SK-N-MC (cell line): Measurements from ENCODE around the gene PTPRN2.

ENCODE experiments used
- DNase-seq: peaks from one replicate; pipeline ENCODE4 v3.0.0-alpha.2; 2011; ENCODE audit warnings: low read depth, low spot score
- H3K27ac ChIP-seq: fragments of 200-600 bp; sonication (generic); 2 replicates; pipeline ENCODE4 v1.5.1; 2016; ENCODE audit warnings: mixed run types
- H3K36me3 ChIP-seq: fragments of 200-600 bp; sonication (generic); 2 replicates; pipeline ENCODE4 v1.6.1; 2017; ENCODE audit warnings: antibody characterized with exemption, low read length, mixed read lengths; ENCODE audit not compliant: insufficient read depth
- H3K4me3 ChIP-seq: fragments of 200-600 bp; sonication (generic); 2 replicates; pipeline ENCODE4 v1.5.1; 2016
- H3K9ac ChIP-seq: fragments of 200-600 bp; sonication (generic); 2 replicates; pipeline ENCODE4 v1.8.0; 2017; ENCODE audit warnings: mixed run types, mixed read lengths; ENCODE audit not compliant: insufficient read length
- H3K9me3 ChIP-seq: fragments of 200-600 bp; sonication (generic); 2 replicates; pipeline ENCODE4 v1.6.1; 2017; ENCODE audit warnings: low read depth, mild to moderate bottlenecking, antibody characterized with exemption, low read length, moderate library complexity, mixed read lengths
- EZH2 ChIP-seq: fragments of 200-600 bp; sonication (generic); IDR thresholded peaks from one replicate; pipeline ENCODE4 v1.6.1; 2017; ENCODE audit warnings: antibody characterized with exemption
- FOXP2 ChIP-seq: optimal IDR thresholded peaks from 2 replicates; pipeline ENCODE3; 2011; ENCODE audit warnings: mild to moderate bottlenecking, moderate library complexity; ENCODE audit not compliant: insufficient read depth; ENCODE audit errors: extremely low read length, control extremely low read depth
- POLR2AphosphoS5 ChIP-seq: IDR thresholded peaks from 2 replicates; pipeline ENCODE4 v1.6.1; 2012; ENCODE audit warnings: mild to moderate bottlenecking, low read depth, low read length, borderline replicate concordance

Gene PTPRN2

GRCh38 chr7:158252081-158252836 is 335.4 kb downstream of the PTPRN2 start:
- Histone ChIP-seq H3K4me3 (no peak overlapping the region), H3K9me3 (no peaks in the 10 kb centered on the region), H3K36me3 (no peaks in the 10 kb centered on the region), H3K9ac (no peak overlapping the region), H3K27ac (no peak overlapping the region)
- no peak for DNase-seq
- TF ChIP-seq FOXP2, result no peak
- TF ChIP-seq EZH2, result no peak
- TF ChIP-seq POLR2AphosphoS5, result no peak

- H3K9ac ChIP-seq, result no peak overlapping the region
- TF ChIP-seq POLR2AphosphoS5, result no peak
- TF ChIP-seq EZH2, result no peak
- TF ChIP-seq FOXP2, result no peak
- no peaks in the 10 kb centered on the region for H3K9me3 ChIP-seq
- no peak overlapping the region for H3K27ac ChIP-seq
- no peak overlapping the region for H3K4me3 ChIP-seq
- no peaks in the 10 kb centered on the region for H3K36me3 ChIP-seq
- DNase-seq, result no peak
These were observed 336.3 kb downstream of the PTPRN2 start for GRCh38 chr7:158251061-158251965.

DNA sequence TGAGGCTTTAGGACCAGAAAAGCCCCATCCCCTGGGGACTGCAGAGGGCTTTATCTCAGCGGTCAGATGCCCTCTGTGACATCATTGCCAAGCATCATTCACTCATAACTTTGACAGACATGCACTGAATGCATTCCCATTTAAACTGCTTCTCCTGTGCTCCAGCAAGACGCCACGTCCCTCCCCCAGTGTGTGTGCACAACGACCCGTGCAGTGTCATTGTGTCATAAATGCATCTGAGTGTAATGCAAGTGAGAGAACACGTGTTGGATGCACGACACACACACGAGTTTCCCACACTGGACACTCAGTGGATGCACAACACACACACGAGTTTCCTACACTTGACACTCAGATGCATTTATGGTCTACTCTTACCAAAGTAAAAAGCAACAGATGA is 337.9 kb downstream of the PTPRN2 start:
- Histone ChIP-seq H3K4me3 (no peak overlapping the region), H3K9me3 (no peaks in the 10 kb centered on the region), H3K9ac (no peak overlapping the region), H3K27ac (no peak overlapping the region), H3K36me3 (no peaks in the 10 kb centered on the region)
- no peak for DNase-seq
- TF ChIP-seq POLR2AphosphoS5 (no peak), EZH2 (no peak), FOXP2 (no peak)

DNA sequence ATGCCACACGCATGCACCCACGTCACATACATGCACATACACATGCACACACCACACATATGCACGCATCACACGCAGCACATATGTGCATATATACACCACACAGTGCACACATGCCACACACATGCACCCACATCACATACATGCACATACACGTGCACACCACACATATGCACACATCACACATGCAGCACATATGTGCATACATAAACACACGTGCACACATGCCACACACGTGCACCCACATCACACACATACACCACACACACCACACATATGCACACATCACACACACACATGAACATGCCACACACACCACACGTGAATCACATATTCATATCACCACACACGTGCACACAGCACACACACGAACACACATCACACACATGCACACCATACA is 338.8 kb downstream of the PTPRN2 start:
- no peaks in the 10 kb centered on the region for H3K9me3 ChIP-seq
- no peak for DNase-seq
- H3K4me3 ChIP-seq, result no peak overlapping the region
- no peaks in the 10 kb centered on the region for H3K36me3 ChIP-seq
- no peak overlapping the region for H3K9ac ChIP-seq
- TF ChIP-seq FOXP2, result no peak
- no peak for TF ChIP-seq POLR2AphosphoS5
- TF ChIP-seq EZH2, result no peak
- no peak overlapping the region for H3K27ac ChIP-seq

DNA sequence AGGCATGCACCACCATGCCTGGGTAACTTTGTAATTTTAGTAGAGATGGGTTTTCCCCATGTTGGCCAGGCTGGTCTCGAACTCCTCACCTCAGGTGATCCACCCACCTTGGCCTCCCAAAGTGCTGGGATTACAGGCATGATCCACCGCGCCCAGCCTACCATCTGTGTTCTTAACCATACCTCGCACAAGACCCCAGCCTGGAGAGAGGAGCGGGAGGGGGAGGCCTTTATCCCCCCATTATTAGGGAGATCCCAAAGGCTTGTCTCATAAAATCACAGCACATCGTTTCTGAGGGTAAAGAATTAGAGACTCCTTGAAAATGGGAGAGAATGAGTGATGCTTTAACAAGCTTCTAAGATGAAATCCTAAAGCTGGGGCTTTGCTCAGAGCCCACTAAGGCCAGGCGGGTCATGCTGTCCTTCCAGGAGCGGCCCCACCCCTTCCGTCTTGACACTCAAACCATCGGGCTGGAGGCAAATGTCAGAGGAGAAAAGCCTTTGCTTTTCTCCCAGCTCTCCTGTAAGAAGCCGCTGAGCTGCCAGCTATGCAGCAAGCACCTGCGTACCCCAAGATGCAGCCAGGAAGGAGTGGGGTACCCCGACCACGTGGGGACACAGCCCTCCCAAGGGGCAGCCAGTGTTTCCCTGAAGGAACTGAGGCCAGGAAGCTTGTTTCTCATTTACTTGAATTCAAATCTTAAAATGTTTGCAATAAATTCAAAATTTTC is 339.7 kb downstream of the PTPRN2 start:
- Histone ChIP-seq H3K4me3 (no peak overlapping the region), H3K36me3 (no peaks in the 10 kb centered on the region), H3K27ac (no peak overlapping the region), H3K9ac (no peak overlapping the region), H3K9me3 (no peaks in the 10 kb centered on the region)
- TF ChIP-seq EZH2, result no peak
- no peak for TF ChIP-seq FOXP2
- TF ChIP-seq POLR2AphosphoS5, result no peak
- no peak for DNase-seq

DNA sequence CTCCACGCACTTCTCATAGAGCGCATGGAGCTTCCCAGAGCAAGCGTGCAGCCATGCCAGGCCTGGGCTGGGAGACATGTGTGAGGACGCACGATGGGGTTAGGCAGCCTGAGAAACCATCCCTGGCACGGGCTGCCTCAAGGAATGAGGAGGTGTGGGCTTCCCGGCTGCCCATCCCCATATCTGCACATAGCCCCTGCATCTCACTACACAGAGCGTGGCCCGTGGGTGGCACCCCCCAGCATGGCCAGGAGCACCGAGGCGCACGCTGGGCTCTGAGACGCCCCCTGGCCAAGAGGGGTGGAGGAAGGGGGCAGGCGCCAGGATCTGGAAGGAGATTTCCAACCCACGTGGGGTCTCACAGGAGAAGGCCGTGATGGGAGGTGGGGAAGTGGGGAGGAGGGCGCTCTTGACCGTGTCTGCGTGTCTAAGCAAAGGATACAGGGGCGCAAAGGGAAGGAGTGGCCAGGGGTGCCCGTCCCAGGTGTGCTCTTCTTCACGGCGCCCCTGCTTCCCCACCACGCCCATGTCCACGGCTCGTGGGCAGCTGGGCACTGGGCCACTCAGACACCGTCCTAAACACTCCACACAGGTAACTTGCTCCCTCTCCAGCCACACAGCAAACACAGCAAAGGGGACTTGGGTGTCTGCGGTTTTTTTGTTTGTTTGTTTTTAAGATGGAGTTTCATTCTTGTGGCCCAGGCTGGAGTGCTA is 340.5 kb downstream of the PTPRN2 start:
- TF ChIP-seq POLR2AphosphoS5, result no peak
- no peak for TF ChIP-seq EZH2
- no peak for TF ChIP-seq FOXP2
- no peaks in the 10 kb centered on the region for H3K9me3 ChIP-seq

GRCh38 chr7:158246272-158246959 is 341.2 kb downstream of the PTPRN2 start:
- Histone ChIP-seq H3K9ac (no peak overlapping the region), H3K9me3 (no peaks in the 10 kb centered on the region), H3K36me3 (no peaks in the 10 kb centered on the region), H3K4me3 (no peak overlapping the region), H3K27ac (no peak overlapping the region)
- TF ChIP-seq POLR2AphosphoS5, result no peak
- no peak for TF ChIP-seq EZH2
- no peak for TF ChIP-seq FOXP2
- no peak for DNase-seq

More for the DNA sequence above, 340.5 kb downstream of the PTPRN2 start:
- Histone ChIP-seq H3K36me3 (no peaks in the 10 kb centered on the region), H3K4me3 (no peak overlapping the region), H3K9ac (no peak overlapping the region), H3K27ac (no peak overlapping the region)
- DNase-seq, result no peak
